HG03064 (cell line): Measurements from ENCODE around the gene ARHGAP15.

Experiments used
- ATAC-seq: cut with Tn5 transposase; IDR thresholded peaks from one replicate; pipeline ENCODE4 v1.9.1; 2021; ENCODE audit warnings: low read depth; ENCODE audit not compliant: unreplicated experiment

The ARHGAP15 gene

DNA sequence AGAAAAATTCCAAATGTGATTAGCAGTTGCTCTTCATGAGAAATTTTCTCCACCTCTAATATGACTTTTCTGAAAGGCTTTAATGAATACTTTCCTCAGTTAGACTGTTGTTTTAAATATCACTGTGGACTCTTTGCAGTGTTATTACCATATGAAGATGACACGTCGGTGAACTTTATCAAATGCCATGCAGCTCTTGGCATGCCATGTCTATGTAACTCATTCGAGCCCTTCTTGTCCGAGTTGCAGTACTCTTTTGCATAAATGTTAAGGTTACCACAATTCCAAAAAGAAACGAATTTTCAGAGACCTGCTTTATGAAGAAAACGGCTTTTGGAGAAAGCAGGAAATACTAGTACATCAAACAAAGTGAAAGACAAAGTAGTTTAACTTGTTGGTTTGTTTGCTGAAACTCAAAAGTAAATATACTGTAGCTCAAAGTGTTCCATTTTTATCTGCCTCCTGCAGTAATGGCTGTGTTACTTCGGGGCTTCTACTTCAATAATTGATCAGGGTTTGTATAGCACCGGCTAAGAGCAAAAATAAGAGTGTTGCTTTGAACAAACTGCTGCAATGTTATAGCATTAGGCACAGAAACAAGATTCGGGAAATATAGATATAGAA, 204.1 kb downstream of the ARHGAP15 start:
- no peak for ATAC-seq

DNA sequence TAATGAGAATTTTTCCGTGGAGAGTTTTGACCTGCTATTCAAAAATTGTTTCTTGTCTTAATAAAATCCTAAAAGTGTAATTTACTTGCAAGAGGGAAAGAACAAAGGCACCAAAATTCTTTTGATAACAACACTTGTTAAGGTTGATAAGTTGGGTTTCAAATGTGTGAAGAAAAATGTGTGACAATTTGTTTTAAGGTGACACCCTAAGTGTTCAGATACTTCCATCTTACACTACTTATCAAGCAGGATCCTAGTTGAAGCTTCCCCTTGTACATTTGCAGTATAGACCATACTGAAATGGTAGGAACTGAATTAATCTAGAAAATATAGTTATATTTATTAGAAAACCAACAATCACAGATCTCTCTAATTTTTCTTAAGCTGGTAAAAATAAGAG, 204.6 kb downstream of the ARHGAP15 start:
- no peak for ATAC-seq

DNA sequence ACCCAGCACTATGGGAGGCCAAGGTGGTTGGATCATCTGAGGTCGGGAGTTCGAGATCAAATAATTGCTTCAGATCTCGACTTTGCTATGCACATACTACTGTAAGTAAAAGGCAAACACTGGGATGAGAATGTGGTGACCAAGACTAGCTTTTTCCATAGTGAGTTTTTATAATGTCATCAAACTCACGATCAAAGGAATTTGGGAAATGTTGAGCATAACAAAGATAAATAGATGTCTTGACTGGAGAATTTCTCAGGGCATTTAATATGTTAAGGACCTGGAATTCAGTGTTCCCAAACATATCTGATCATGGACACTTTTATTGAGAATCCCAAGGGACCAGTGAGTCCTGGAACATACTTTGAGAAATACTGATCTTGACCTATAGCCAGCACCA, 205.6 kb downstream of the ARHGAP15 start:
- no peak for ATAC-seq

DNA sequence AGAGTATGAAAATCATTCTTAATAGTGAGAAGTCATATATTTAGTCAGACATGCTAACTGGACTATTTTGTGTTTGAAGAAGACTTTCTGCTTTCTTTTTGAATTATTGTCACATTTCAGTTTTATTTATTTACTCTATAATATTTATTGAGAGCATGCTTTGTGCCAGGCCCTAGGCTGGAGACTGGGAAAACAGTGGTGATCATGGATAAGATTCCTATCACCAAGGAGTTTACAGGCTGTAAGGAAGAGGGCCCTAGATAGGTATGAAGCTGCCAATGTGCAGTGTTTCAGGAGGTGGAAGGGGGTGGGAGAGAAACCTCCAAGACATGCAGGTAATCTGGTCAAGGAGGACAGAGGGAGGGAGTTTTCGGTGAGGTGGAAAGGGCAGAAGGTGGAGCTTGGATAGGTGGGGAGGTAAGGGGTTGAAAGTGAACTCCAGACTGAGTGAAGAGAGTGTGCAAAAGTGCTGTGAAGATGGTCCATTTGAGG, 207.5 kb downstream of the ARHGAP15 start:
- ATAC-seq = no peak

DNA sequence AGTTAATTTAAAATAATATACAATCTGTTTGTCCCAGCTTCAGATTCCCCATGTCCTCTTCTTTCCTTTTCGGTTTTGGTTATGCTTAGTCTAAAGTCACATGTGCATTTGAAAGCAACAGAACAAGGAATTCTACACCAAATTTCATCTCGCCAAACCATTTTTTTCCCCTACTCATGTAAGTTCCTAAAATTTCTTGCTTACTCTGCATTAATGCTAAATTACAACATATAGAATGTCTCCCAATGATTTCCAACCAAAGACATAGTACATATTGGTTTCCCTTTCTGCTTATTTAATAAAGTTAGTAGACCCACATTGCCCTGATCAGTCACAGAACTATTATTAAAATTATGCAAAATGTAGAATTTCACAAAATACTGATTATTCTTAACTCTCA, 212.3 kb downstream of the ARHGAP15 start:
- no peak for ATAC-seq

DNA sequence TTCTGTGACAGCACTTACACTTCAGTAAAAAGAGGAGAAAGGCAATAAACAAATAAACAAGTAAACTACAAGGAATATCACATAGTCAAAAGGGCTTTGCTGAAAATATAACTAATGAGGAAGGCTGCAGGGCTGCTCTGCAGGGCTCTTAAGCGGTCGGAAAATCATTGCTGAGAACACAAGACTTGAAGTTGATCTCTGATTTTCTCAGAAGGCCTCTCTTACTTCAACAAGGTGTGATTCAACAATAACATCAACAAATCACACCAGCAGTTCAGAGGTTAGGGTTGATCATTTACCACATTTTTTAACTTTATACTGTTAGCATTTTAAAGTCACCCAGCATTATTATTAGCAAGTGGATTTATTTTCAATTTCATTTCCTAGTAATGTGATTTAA, 215.6 kb downstream of the ARHGAP15 start:
- ATAC-seq = no peak

DNA sequence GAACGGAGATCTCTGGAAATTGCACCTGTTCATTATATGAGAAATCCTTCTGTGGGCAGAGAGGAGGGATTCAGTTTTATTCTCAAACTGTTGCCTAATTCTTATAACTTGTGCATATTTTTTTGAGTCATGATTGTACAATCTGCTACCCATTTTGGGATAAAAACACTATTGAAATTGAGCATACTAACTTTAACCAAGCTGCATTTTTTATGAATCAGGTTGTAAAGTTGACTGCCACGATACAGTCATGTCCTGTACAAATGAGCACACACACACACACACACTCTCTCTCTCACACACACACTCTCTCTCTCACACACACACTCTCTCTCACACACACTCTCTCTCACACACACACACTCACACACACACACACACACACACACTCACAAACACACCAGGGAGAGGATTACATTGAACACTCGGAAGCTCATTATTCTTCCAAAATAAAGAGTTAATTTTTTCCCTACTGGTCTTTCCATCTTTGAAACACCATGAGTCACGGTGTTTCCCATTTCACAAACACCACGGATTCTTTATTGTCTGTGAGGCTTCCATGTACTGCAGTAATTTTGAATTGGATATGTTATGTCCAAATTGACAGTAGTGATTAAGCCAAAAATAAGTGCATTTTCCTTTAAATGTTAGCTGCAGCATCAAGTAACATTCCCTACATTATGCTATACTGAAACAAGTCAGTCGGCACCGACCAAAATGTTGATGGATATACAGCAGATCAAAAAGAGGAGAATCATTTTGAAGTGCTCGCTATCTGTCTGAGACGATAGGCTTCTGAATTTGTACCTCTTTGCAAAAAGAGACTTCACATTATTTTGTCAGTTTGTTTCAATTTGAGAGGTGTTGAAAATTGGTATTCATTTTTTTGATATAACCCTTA, 216.9 kb downstream of the ARHGAP15 start:
- no peak for ATAC-seq

DNA sequence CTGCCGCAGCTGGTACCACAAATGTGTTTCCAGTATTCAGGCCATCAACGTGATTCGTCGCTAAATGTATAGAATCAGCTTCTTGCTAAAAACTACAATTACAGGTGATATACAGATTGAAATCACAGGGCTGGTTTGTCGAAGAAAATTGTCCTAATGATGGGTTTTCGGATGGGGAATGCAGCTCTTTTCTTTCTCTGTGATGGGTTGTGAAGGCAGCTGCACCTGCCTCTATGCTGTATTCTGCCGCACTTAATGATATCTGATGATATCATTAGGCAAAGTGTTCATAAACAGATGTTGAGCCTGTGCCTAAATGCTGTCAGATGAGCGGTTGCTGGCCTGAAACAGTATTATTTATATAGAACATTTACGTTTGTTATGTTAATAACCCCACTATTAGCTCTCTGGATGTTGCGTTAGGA, 218.1 kb downstream of the ARHGAP15 start:
- ATAC-seq = no peak

DNA sequence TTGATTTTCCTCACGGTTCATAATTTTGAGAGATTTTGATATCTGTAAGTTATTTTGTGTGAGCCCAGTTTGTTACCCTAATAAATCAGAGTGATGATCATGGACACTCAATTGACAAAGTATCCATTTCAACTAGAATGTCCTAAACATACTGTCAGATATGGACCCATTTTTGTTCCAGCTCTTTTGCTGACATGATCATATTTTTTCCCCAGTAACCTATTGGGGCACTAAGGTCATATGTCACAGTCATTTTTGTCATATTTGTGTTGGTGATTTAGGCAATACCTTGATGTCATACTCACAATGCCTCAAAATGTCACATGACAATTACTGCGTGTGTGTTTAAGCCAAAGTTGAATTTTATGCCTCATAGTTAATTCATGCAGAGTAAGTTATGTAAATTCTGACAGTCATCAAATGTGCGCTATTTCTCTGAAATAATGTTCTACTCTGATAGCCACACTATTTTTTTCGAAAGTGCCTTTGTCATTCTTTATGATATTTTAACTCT, 218.7 kb downstream of the ARHGAP15 start:
- no peak for ATAC-seq

DNA sequence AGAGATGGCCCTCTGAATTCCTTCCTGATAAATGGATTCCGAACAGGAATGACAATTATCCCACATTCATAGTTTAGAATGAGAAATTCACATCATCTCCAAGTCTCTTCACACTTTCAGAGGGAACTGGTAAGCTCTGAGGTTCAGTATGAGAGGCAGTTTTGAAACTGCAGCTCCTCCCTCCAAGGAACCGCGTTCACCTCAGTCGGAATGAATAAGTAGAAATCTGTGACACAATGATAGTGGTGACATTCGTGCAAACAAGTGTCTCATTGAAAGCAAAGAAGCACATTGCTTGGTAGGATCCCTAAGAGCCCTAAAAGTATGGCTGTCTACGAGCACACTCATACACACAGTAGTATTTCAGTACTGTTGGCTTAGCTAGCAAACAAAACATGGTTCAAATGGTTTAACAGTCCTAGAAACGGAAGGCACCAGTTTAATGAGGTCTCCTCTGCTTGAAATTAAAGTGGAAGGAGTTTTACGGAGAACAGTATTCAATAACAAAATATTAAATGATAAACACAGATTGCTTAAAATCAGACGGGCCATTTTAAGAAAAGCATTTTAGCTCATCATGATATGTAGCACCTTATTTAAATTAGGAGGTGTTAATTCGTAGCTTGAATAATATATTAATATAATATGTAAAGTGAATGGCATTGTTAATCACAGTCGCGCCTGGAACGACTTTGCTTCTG, 225.0 kb downstream of the ARHGAP15 start:
- no peak for ATAC-seq

DNA sequence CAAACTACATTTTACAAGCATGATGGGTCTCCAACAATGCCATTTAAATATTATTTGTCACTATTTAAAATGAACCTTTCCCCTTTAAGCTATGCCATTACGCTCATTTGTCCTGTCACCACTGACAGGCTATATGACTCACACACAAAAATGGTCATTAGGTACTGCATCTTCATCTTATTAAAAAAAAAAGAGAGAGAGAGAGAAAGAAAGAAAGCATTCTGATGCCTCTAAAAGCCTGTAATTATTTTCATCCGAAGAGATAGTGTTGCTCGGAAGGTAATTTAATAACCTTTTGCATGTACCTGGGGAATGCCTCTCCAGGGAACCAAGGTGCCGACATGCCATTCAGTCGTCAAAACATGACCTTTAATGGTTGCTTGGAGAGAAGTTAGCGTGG, 226.7 kb downstream of the ARHGAP15 start:
- ATAC-seq = no peak

DNA sequence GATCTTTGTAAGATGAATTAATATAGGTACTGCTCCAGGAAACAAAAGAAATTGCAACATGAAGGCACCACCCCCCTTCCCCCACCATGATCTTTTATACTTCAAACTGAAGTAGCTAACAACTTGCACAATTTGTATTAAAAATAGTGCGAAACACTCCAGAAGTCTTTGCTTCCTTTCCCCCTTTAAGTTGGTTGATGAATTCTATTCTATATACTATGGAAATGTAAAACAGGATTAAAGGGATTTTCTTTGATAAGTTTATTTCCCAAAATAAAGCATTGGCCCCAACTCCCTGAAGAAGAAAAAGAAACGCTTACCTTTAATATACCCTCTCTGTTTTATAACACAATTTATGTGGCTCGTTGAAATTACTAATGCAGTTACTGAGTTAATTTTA, 227.1 kb downstream of the ARHGAP15 start:
- no peak for ATAC-seq

DNA sequence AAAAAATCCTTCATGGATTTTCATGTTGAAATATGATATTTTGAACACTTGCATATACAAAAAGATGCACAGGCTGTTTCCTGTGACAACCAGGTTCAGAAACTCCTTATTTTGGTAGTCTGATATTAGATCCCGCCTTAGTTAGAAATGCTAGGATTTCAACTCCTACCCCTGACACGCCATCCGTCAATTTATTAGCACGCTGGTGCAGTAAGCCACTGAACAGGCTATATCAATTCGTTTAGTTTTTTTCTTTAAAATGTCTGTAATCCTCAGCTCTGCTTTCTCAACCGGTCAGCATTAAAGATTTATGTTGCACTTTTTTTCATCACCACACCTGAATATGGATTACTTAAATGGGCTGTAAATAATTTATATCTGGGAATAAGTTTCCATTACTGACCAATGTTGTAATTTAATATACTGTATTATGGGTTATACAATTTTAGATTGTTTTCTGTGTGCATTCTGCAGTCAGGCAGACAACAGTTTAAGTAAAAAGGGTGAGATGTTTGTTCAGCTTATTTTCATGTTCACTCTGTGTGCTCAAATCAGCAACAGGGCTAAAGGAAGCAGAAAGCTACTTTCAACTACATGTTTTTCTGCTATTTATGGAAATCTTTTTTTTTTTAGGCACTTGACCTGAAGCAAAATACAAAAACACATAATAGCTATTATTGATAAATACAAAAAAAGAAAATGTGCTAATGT, 227.7 kb downstream of the ARHGAP15 start:
- ATAC-seq = no peak

DNA sequence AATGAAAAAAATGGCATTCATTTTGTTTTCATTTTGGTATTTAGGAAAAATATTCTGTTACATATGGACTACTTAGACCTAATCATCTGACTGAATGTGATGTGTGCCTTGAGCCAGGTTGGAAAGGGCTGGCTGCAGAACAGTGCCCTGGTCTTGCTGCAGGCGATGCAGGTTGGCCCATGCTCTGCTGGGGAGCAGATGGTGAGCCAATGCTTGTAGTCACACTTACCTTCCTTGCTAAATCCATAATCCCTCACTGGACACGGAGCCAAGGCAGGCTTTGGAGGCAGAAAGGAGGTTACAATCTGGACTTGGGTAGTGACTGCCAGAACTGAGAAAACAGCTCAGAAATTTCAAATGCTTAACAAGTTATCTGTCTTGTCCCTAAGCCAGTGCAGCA, 228.7 kb downstream of the ARHGAP15 start:
- no peak for ATAC-seq

DNA sequence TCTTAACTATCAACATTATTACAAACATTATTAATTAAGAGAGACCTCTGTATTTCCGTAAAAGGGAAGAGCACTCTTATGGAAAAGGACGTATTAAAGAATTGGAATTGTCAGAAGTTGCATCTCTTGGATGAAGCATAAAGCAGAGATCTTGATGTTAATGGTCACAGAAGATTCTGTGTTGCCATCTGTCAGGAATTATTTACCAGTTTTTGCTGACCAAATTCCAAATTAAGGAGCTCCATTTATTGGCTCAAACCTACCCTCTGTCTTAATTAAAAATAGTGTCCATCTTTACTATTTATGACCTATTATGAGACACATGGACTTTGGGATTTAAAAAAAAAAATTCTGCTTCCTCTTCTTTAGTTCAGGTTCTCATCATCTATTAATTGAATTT, 232.1 kb downstream of the ARHGAP15 start:
- no peak for ATAC-seq

DNA sequence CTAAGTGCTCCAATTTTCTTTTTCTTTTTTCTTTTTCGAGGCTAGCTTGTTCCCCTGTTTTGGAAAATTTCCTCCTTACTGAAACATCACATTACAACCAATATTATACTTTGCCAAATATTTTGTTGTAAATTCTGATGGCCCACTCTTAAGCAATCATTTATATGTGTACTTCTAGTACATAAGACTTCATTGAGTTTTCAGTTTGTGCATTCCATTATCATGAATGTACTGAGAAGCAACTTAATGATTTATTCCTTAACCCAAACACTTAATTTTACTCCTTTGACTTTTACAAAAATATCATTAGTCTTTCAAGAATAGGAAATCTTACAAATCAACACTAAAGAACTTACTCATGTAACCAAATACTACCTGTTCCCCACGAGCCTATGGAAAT, 242.4 kb downstream of the ARHGAP15 start:
- ATAC-seq = no peak

DNA sequence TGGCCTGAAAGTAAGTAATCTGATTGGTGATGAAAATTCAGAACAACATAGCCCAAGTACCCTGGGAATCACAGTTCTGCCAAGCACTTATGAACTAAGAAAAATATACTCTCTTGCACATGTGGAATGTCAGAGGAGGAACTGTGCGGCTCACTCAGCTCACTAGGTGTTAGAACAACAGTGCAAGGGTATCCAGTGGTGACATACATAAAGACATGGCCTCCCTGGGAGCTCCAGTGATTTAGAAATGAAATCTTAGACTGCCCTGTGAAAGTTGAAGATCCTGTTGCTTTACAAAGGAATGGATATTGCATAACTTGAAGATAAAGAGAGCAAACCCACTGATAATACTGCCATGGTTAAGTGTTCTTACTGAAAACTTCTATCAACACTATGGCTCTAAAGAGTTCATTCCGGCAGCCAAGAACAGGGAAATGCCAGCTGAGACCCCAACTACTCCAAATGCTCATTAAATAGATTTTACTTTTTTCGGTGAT, 246.2 kb downstream of the ARHGAP15 start:
- ATAC-seq = no peak

DNA sequence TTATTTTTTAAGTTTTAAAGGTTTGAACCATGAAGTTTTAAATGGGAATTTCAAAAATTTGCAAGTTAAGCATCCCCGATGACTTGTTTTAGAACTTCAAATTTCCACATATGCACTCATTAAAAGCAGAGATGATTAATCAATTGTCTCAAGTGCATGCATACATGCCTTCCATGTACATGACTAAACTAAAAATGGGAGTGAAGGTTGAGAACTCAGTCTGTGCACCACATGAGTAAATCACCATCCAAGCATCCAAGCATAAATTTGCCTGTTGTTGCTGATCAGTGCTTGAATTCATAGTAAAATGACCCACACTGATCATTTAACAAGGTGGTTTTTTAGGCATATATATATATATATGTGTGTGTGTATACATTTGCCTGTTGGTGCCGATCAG, 249.8 kb downstream of the ARHGAP15 start:
- ATAC-seq = no peak

DNA sequence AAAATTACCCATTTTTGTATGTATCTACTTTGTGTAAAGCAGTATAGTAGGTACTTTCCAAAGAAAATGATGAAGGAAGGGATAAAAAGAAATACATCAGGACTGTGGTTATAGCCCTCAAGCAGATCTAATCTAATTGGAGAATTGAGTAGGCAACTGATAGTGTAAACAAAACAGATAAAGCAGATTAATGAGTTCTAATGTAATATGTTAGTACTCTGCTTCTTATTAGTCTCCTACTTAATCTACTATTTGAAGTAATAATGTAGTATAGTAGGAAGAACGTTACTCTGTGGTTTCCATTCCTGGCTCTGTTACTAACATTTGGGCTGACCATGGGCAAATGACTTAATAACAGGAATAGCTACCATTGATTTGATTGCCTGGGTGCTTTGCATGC, 250.7 kb downstream of the ARHGAP15 start:
- no peak for ATAC-seq

DNA sequence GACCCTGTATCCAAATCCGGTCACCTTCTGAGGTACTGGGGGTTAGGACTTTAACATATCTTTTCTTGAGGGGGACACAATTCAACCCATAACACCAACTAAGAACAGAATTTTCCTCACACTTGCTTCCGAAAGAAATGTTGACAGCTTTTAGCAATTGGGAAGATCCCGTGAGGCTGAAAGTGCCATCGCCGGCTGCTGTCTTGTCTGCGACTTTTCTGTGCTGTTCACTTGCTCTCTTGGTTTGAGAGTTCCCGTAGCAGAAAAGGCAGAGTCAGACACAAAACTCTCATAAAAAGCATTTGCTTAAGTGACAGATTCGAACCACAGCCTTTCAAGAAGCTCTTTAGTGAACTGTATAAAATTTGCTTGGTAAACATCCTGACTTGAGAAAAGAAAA, 253.4 kb downstream of the ARHGAP15 start:
- no peak for ATAC-seq
